Measurements from ENCODE around the gene GSE1.

GRCh38 chr16:85602402-85603202 lies 10.5 kb upstream of the GSE1 start:
- TF ChIP-seq CTCF (IDR thresholded peaks at IDR 0.05): no peak
- TF ChIP-seq REST (IDR thresholded peaks at IDR 0.05; ENCODE audit: insufficient read depth in 1 of 2, low read depth in 2 of 2, low read length in 1 of 2): no peak
- no peak for TF ChIP-seq POLR2AphosphoS5 (IDR thresholded peaks at IDR 0.05; ENCODE audit: low read depth, low read length)
- no peak for TF ChIP-seq TCF7L2 (IDR thresholded peaks at IDR 0.05; ENCODE audit: low read depth, low read length)
- TF ChIP-seq SIN3A (IDR thresholded peaks at IDR 0.05; ENCODE audit: borderline replicate concordance, insufficient read depth, low read depth, low read length): no peak
